HL-60/S4 treated with retinoic acid at 250 ng/mL for 4 days and 3 days (cell line): Measurements from ENCODE around the gene FIZ1.

Source experiments
- in situ Hi-C: fragments of 300-500 bp; cut with MboI; formaldehyde crosslinking; loops from 2 replicates; pipeline ENCODE4 v1.7.0; 2022; ENCODE audit warnings: low sequenced_read_pairs

FIZ1 gene

DNA sequence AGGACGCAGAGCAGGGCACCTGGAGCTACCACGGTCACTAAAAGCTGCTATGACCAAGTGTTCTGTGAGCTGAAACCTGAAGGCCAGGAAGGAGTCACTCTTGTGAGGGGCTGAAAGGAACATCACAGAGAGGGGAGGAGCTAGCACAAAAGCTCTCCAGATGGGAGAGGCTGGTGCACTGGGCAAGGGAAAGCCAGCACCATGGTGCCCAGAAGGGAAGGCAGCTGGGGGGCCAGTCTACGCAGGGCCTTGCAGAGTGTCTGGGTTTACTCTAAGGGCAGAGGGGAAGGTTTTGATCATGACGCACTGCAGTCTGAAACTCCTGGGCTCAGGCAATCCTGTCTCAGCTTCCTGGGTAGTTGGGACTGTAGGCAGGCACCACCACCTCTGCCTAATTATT is 37.4 kb upstream of the FIZ1 start:
- in situ Hi-C loops: no loop called here

DNA sequence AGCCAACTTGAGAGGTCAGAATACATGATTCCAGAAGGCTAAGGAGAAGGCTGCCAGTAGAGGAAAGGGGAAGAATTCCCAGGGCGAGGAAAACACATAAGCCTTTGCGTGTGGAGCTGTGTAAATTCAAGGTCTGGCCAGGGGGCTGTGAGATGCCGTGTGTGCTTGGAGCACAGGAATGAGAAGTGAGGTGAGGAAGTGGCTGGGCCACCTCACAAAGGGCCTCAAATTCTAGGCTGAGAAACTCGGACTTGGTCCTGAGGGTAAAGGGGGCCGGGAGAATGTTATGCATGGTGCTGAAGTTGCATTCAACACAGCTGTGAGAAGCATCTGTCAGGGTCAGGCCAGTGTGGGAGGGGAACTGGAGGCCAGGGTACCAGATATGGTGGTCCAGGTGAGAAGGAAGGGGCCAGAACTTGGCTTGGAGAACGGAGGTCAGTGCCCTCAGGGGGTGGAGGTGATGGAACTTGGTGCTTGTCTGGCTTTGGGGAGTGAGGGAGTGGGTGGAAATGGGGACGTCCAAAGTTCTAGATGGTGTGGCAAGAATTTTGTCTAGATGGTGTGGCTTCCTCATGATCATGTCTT is 36.6 kb upstream of the FIZ1 start:
- in situ Hi-C loops: no loop called here

DNA sequence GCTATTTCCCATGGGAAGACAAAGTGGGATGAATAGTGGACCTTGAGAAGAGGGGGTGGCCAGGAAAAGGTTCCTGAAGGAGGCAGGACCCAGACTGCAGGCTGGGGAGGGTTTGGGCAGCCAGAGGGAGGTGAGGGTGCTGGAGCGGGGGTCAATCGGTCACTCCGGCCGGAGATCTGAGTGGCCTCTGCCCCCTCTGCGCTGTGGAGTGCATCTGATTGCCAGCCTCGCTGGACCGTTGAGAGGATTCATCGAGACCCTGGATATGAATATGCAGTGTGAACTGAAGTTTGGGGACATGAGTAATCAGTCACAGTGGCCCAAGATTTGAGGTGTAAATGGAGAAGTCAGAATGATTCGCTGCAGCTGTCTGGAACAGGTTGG is 36.0 kb upstream of the FIZ1 start:
- in situ Hi-C loops: no loop called here

DNA sequence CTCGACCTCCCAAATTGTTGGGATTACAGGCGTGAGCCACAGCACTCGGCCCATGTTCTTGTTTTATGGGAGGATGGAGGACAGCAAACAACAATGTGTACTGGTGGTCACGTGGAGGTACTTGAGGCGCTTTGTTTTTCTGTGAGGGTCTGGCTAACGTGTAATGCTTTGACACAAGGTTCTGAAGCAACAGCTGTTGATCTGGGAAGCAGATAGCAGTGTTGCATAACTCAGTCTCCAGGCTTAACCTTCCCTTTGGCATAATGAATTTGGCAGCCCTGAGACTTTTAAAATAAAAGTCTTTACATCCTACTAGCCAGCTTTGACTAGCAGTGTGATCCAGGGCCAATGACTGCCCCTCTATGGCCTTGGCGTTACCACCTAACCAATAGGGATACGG is 34.5 kb upstream of the FIZ1 start:
- in situ Hi-C loops: no loop called here

DNA sequence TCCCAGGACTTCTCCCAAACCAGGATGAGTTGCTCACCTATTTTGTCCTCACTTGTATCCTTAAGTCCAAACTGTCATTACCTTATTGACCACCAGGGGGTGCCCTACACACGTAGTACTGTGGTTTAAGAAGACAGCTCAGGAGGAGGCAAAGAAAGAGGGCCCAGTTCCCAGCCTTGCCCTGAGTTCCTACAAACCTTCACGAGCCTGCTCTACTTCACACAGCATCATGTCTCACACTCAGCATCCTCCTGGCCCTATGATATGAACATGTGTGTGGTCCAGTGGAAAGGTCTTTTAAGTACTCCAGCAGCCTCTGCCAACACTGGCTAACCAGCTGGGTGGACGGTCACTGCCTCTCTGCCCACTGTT is 33.1 kb upstream of the FIZ1 start:
- in situ Hi-C loops: no loop called here

DNA sequence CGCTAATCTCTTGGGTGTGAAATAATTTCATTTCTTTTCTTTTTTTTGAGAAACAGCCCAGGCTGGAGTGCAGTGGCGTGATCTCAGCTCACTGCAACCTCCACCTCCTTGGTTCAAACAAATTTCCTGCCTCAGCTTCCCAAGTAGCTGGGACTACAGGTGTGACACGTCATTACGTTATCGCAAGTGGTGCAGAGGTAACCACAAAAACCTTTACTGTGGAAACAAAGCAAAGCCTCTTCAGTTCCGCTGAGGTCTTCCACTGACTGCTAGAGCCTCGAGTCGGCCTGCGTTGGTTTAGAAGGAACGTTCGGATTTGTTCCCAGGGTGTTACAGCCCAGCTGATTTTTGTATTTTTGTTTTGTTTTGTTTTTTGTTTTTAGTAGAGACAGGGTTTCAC is 27.0 kb upstream of the FIZ1 start:
- in situ Hi-C loops: loop anchor here (10.0 kb wide), 2 partner anchors 112 to 472 kb away; partner anchors contain the start of gene TNNI3

DNA sequence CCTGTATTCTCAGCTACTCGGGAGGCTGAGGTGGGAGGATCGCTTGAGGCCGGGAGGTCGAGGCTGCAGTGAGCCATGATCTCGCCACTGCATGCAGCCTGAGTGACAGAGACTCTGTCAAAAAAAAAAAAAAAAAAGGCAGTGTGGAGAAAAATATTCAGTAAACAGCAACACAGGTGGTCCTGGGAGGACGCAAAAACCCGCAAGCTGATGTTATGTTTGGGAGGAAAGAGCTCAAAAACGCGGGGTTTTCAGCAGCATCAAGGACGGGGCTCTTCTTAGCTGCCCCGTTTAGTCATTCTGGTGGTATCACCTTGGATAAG is 25.6 kb upstream of the FIZ1 start:
- in situ Hi-C loops: loop anchor here (10.0 kb wide), 2 partner anchors 110 to 470 kb away; partner anchors contain the start of gene TNNI3

DNA sequence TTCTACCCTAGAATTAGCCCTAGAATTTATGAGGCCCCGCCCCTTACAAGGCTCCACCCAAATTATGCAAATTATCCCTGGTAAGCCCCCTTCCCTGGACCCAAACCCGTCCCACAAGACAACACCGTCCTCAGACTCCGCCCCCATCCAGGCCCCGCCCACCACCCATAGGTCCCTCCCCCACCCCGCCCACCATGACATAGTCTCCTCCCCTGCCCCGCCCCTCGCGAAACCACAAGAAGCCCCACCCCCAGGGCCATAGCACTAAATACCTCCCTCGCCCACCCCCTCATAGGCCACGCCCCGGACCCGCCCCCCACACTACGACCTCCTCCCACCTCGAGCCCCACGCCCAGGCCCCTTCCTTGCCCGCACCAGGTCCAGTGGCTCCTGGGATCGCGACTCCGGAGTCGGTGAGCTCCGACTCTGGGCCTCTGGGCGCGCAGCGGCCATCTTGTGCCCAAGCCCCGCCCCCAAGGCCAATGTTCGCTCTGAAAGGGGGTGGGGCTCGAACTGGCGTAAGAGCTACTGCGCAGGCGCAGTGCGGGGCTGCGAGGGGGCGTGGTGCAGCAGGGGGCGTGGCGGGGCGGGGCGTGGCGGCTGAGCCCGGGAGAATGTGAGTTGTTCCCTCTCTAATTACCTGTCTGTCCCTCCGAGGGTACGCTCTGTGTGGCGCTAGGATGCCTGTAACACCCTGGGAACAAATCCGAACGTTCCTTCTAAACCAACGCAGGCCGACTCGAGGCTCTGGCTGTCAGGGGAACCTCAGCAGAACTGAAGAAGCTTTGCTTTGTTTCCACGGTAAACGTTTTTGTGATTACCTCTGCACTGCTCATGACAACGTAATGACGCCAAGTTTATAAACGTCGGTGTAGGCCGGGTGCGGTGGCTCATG is 25.0 kb upstream of the FIZ1 start, which contains the start of gene ZNF784:
TSS of gene ZNF784 (minus strand) at position 458 of the 895 bp plus-strand sequence. CDS start at position 453, 5 bp downstream.
- in situ Hi-C loops: loop anchor here (10.0 kb wide), 2 partner anchors 110 to 470 kb away; partner anchors contain the start of gene TNNI3

DNA sequence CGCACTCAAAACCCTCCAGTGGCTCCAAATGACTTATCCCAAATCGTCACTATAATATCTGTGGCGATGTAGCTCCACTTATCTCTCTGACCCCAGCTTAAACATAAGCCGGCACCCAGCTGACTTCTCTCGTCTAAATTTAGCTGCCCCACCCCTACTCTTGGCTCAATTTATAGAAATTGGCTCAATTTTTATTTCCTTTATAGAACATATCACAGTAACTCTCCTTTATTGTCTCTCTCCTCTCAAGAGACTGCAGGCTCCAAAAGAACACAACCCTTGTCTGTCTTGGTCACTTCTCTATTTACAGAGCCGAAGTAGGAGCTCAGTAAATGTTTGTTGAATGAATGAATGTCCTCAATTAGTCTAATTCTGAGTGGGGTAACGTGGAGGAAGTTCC is 24.2 kb upstream of the FIZ1 start:
- in situ Hi-C loops: loop anchor here (10.0 kb wide), 2 partner anchors 109 to 469 kb away; partner anchors contain the start of gene TNNI3

DNA sequence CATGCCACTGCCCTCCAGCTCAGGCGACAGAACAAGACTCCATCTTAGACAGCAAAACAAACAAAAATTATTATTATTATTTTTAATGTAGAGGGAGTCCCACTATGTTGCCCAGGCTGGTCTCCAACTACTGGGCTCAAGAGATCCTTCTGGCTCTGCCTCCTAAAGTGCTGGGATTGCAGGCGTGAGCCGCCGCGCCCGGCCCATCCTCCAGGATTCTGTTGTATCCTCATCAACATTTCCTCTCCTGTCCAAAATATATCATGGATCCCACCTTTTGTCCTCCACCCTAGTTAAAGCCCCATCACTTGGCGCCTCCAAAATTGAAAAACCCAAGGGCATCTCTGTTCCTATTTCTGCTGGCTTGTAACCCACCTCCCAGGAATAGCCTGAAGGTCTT is 23.8 kb upstream of the FIZ1 start:
- in situ Hi-C loops: loop anchor here (10.0 kb wide), 2 partner anchors 108 to 468 kb away; partner anchors contain the start of gene TNNI3

DNA sequence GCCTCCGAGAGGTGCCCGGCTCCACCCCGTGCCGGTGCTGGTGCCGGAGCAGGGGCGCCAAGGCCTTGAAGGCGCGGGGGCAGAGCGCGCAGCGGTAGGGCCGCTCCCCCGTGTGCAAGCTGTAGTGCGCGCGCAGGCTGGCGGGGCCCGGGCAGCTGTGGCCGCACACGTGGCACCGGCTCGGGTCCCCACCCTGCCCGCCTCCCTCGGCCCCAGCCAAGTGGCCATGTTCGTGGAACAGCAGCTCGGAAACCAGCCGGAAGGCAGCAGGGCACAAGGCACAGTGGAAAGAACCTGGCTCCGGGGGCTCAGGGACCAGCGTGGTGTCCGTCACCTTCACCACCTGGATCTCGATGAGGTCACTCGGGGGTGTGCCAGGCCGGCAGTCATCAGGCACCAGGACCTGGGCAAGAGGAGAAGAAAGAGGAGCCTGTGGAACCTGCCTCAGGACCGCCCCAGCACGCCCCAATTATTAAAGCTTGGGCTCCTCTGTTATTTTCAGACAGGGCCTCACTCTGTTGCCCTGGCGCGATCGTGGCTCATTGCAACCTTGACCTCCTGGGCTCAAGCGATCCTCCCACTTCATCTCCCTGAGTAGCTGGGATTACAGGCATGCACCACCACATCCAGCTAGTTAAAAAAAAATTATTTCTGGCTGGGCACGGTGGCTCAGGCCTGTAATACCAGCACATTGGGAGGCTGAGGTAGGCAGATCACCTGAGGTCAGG is 23.1 kb upstream of the FIZ1 start:
- in situ Hi-C loops: loop anchor here (10.0 kb wide), 2 partner anchors 108 to 468 kb away; partner anchors contain the start of gene TNNI3

DNA sequence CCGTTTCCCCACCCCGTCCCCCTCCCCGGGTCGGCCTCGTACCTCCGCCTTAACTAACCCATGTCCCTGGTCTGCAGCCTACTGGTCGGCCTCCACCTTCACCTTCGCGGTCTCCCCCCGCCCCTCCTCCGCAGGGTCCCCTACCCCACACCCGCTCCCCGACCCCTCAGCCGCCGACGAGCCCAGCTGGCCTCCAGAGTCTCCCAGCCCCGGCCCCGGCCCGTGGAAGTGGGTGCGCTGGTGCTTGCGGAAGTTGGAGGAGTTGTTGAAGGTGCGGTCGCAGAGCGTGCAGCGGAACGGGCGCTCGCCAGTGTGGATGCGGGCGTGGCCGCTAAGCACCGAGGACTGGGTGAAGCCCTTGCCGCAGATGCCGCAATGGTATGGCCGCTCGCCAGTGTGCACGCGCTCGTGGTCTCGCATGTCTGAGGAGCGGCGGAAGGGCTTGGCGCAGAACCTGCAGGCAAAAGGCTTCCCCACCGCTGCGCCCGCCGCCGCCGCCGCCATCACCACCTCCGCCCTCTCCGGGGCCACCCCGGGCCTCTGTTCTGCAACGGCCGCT is 22.4 kb upstream of the FIZ1 start:
- in situ Hi-C loops: loop anchor here (10.0 kb wide), 2 partner anchors 107 to 467 kb away; partner anchors contain the start of gene TNNI3

DNA sequence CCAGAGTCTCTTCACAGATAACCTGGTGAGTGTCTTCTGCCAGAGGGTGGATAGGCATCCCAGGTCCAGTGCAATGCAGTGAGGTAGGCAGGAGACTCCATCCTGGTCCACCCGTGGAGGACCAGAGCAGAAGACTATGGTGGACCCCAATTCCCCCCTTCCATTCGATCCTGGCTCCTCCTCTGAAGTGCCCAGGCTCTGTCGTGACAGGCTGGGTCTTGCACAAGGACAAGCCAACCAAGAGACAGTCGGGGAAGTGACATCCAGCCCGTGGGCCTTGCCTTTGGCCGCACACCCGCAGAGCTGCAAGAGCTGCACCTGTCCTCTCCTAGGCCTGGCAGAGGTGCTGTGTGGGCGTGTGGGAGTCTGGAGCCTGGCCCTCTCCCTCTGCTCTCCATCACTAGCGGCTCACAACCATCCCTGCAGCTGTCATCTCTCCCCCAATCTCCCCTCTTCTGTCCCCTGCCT is 21.9 kb upstream of the FIZ1 start:
- in situ Hi-C loops: loop anchor here (10.0 kb wide), 2 partner anchors 106 to 466 kb away; partner anchors contain the start of gene TNNI3

DNA sequence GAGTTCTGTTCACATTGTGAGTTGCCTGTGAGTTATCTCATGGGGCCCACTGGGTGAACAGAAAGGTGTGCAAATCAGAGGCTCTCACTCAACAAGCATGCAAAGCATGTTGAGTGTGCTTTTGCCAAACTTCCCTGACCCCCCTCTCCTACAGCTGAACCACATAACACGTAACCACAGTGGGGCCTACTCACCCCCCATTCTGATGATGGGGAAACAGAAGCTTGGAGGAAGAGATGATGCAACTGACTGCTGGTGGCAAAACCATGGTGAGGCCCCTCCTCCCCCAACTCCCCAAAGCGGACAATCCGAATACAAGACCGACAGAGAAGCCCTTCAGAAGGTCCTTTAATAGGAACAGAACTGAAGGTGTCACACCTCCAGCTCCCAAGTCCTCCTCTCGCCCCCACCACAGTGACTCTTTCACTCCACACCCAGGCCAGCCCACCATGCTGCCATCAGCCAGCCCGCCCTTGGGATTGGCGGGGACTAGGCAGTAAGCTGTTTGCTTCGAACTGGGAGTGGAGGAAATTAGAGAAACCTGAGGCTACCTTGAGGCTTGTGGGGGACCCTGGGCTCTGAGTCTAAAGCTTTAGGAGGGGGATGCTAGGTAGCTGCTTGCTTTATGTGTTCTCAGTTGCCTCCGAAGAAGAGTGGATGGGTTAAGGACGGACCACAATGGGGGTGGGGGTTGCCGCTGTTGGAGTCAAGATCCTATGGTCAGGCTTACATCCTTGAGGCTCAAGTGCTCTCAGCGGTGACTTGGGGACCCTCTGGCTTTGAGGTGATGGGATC is 21.3 kb upstream of the FIZ1 start:
- in situ Hi-C loops: loop anchor here (10.0 kb wide), 2 partner anchors 106 to 466 kb away; partner anchors contain the start of gene TNNI3

DNA sequence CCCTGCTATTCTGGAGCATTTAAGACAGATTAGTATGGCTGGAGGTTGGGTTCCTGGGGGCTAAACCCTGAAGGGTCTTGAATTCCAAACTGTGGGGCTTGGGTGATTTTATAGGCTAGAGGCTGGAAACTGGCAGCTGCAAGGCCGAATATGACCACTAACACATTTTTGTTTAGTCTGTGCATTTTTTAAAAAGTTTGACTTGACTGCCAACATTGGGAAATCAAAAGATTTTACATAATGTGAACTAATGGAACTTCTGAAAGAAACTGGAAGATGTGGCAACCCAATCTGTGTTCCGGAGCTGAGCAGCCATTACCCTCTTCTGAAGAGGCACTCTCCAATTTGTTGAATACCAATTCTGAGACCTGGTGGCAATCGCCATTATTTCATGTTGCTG is 20.0 kb upstream of the FIZ1 start:
- in situ Hi-C loops: no loop called here

DNA sequence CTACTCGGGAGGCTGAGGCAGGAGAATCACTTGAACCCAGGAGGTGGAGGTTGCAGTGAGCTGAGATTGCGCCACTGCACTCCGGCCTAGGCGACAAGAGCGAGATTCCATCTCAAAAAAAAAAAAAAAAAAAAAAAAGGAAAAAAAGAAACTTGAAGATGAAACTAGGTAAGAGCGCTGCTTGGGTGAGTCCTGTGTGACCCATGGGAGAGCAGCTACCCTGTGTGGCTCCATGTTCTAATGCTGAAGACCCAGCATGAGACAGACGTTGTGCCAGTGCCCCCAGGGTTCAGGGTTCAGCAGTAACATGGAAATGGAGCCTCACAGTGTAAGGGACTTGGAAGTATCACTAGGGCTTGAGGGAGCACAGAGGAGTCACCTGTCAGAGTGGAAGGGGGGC is 19.1 kb upstream of the FIZ1 start:
- in situ Hi-C loops: no loop called here

DNA sequence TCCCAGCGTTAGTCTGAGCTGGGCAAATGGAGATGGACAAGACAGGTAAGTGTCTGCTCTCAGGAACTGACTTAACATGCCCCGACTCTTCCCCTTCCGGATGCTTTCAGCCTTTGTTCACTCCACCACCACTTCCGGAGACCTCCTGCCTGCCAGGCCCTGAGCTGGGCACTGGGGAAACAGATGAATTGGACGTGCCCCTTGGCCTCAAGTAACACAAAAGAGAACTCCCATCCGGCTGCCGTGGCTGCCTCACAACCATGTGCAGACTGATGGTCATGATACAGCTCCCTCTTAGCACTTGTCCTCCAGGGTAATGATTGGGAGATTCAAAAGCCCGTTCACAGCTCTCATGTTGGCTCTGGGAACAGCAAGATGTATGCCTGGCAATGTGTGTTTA is 18.1 kb upstream of the FIZ1 start:
- in situ Hi-C loops: no loop called here

DNA sequence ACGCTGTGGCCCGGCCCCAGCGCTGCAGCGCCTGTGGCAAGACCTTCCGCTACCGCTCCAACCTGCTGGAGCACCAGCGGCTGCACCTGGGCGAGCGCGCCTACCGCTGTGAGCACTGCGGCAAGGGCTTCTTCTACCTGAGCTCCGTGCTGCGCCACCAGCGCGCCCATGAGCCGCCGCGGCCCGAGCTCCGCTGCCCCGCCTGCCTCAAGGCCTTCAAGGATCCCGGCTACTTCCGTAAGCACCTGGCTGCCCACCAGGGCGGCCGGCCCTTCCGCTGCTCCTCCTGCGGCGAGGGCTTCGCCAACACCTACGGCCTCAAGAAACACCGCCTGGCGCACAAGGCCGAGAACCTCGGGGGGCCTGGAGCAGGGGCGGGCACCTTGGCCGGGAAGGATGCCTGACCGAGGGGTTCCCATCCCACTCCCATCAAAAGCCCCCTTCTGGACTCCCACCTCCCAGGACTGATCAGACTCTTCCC is 17.1 kb upstream of the FIZ1 start:
- in situ Hi-C loops: no loop called here

DNA sequence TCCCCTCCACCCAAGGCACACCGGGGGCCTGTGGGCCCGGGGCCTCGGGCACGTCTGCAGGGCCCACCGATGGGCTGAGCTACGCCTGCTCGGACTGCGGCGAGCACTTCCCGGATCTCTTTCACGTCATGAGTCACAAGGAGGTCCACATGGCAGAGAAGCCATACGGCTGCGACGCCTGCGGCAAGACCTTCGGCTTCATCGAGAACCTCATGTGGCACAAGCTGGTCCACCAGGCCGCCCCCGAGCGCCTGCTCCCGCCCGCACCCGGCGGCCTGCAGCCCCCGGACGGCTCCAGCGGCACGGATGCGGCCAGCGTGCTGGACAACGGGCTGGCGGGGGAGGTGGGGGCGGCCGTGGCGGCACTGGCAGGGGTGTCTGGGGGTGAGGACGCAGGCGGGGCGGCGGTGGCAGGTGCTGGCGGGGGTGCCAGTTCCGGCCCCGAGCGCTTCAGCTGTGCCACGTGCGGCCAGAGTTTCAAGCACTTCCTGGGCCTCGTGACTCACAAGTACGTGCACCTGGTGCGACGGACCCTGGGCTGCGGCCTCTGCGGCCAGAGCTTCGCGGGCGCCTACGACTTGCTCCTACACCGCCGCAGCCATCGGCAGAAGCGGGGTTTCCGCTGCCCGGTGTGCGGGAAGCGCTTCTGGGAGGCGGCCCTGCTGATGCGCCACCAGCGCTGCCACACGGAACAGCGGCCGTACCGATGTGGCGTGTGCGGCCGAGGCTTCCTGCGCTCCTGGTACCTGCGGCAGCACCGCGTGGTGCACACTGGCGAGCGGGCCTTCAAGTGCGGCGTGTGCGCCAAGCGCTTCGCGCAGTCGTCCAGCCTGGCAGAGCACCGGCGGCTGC is 16.5 kb upstream of the FIZ1 start:
- in situ Hi-C loops: no loop called here
